K562 (cell line): ENCODE measurements around the gene DAB2IP. TPM values are rescaled to one million over a fixed set of nuclear protein-coding genes. Genes with fewer than 3 reads are reported as not detected.

Experiments
- REST ChIP-seq, 2 experiments: fragments of 450-650 bp; formaldehyde crosslinking in 1 of 2; IDR thresholded peaks; 2 replicates each; pipeline versions ENCODE4 v1.4.0 to v1.6.1; 2014 to 2020; ENCODE audit warnings: mild to moderate bottlenecking in 2 of 2, borderline replicate concordance in 1 of 2, low read depth in 1 of 2
- polyA plus RNA-seq, 8 experiments: library from polyadenylated mRNA; depleted of rRNA in 4 of 8; stranded (reverse) in 5 of 8; unstranded in 3 of 8; fragments of >200 nt; fragmentation: Nextera tagmentation in 2 of 8; fragmentation: Illumina TruSeq in 1 of 8; extraction: Ambion mirVana in 2 of 8; extraction: Trizol in 1 of 8; gene quantifications; 2 replicates each; pipeline versions ENCODE4 v1.2.1 to v1.2.3, GENCODE V29; 2011 to 2014; ENCODE audit warnings: inconsistent platforms in 1 of 8, missing spikeins in 1 of 8
- total RNA-seq, 7 experiments: library from RNA; depleted of rRNA in 6 of 7; stranded (reverse); fragments of >200 nt in 6 of 7; fragmentation: Illumina TruSeq in 2 of 7; extraction: Trizol in 2 of 7; gene quantifications; 2 replicates each; pipeline versions ENCODE4 v1.2.1 to v1.2.3, GENCODE V29; 2011 to 2021; ENCODE audit warnings: low replicate concordance in 1 of 7

Gene DAB2IP
- total and polyA plus RNA-seq, 9 of the 15 experiments (the other 6 are each of a cell fraction or from before 2014, with no cell fraction given), result 0.04 to 0.31 (median 0.08) TPM; not detected in 5

- TF ChIP-seq REST (IDR thresholded peaks at IDR 0.05; ENCODE audit: borderline replicate concordance) (no peak), REST (CRISPR knock-in tag; IDR thresholded peaks at IDR 0.05; ENCODE audit: low read depth) (no peak)
Measured at GRCh38 chr9:121816845-121817450, 165.5 kb downstream of the DAB2IP start (continued).
